GM21526 (cell line): ENCODE data around the gene KIRREL1.

ENCODE experiments used
- ATAC-seq: cut with Tn5 transposase; IDR thresholded peaks from one replicate; pipeline ENCODE4 v1.9.1; 2021; ENCODE audit warnings: moderate library complexity; ENCODE audit not compliant: unreplicated experiment, low FRiP score

The KIRREL1 gene

GRCh38 chr1:157971769-157972168 lies 21.7 kb upstream of the KIRREL1 start:
- no peak for ATAC-seq

GRCh38 chr1:157975228-157975950 lies 18.1 kb upstream of the KIRREL1 start:
- ATAC-seq: no peak

- no peak for ATAC-seq
Observed at GRCh38 chr1:157976888-157977287, 16.6 kb upstream of the KIRREL1 start.

- no peak for ATAC-seq
Observed at GRCh38 chr1:157978586-157979403, 14.7 kb upstream of the KIRREL1 start.

- no peak for ATAC-seq
Observed at GRCh38 chr1:157982136-157982535, 11.3 kb upstream of the KIRREL1 start.

GRCh38 chr1:157983787-157984186 lies 9.7 kb upstream of the KIRREL1 start:
- ATAC-seq: no peak

GRCh38 chr1:157984469-157984868 lies 9.0 kb upstream of the KIRREL1 start:
- ATAC-seq: no peak

GRCh38 chr1:157985473-157985872 lies 8.0 kb upstream of the KIRREL1 start:
- ATAC-seq: no peak

- ATAC-seq: no peak
Observed at GRCh38 chr1:157988002-157988401, 5.4 kb upstream of the KIRREL1 start.

- ATAC-seq: no peak
Observed at GRCh38 chr1:157992031-157992832, 1.2 kb upstream of the KIRREL1 start.

GRCh38 chr1:157992833-157993146 lies 655 bp upstream of the KIRREL1 start:
- no peak for ATAC-seq

- ATAC-seq: no peak
Observed at GRCh38 chr1:157993918-157994605, 617 bp downstream of the KIRREL1 start.

GRCh38 chr1:157994704-157995582 lies 1.5 kb downstream of the KIRREL1 start:
- ATAC-seq: no peak

GRCh38 chr1:157995583-157996169 lies 2.2 kb downstream of the KIRREL1 start:
- ATAC-seq: no peak

GRCh38 chr1:157996433-157996832 lies 3.0 kb downstream of the KIRREL1 start:
- ATAC-seq: no peak

- no peak for ATAC-seq
Observed at GRCh38 chr1:158000507-158000906, 7.1 kb downstream of the KIRREL1 start.

- ATAC-seq: no peak
Observed at GRCh38 chr1:158002022-158002630, 8.7 kb downstream of the KIRREL1 start.

- ATAC-seq: no peak
Observed at GRCh38 chr1:158002631-158003405, 9.4 kb downstream of the KIRREL1 start.
